DND-41 (cell line): ENCODE results near the gene QTRT2.

ENCODE experiments used
- CTCF ChIP-seq: IDR thresholded peaks from 2 replicates; pipeline ENCODE4 v1.5.1; 2012; ENCODE audit warnings: borderline replicate concordance, low read length, moderate library complexity, mild to moderate bottlenecking; ENCODE audit not compliant: poor library complexity, severe bottlenecking; ENCODE audit errors: extremely low read depth
- EZH2 ChIP-seq: IDR thresholded peaks from 3 replicates; pipeline ENCODE4 v1.6.1; 2012; ENCODE audit warnings: borderline replicate concordance, low read depth, mild to moderate bottlenecking, moderate library complexity, low read length, inconsistent platforms; ENCODE audit not compliant: severe bottlenecking

GRCh38 chr3:114056130-114057010 lies at the start of gene QTRT2, which contains the start of gene CCDC191:
- TF ChIP-seq CTCF (no peak), EZH2 (no peak)
